Neural progenitor cell (in vitro differentiated cells): Measurements from ENCODE around the gene TCF7L2. TPM values are rescaled to one million over a fixed set of nuclear protein-coding genes. Genes with fewer than 3 reads are reported as not detected.

Experiments used
- DNase-seq: peaks from one replicate; pipeline ENCODE4 v3.0.0-alpha.2; 2016; ENCODE audit warnings: low spot score
- H2AFZ ChIP-seq: fragments of 200-600 bp; sonication (generic); replicated peaks from 2 replicates; pipeline ENCODE4 v1.6.1; 2016; ENCODE audit warnings: antibody characterized with exemption
- H3F3A ChIP-seq: fragments of 200-600 bp; sonication (generic); 2 replicates; pipeline ENCODE4 v1.6.1; 2016; ENCODE audit warnings: antibody characterized with exemption, low read depth
- H3K27ac ChIP-seq: fragments of 200-600 bp; sonication (generic); 2 replicates; pipeline ENCODE4 v1.5.1; 2016; ENCODE audit warnings: mild to moderate bottlenecking
- H3K27me3 ChIP-seq: fragments of 200-600 bp; sonication (generic); 2 replicates; pipeline ENCODE4 v1.6.1; 2016; ENCODE audit warnings: mild to moderate bottlenecking, moderate library complexity
- H3K36me3 ChIP-seq: fragments of 200-600 bp; sonication (generic); 2 replicates; pipeline ENCODE4 v1.5.1; 2016
- H3K4me1 ChIP-seq: fragments of 200-600 bp; sonication (generic); 2 replicates; pipeline ENCODE4 v1.6.1; 2016; ENCODE audit warnings: mixed run types
- H3K4me2 ChIP-seq: fragments of 200-600 bp; sonication (generic); 2 replicates; pipeline ENCODE4 v1.6.1; 2016
- H3K4me3 ChIP-seq: fragments of 200-600 bp; sonication (generic); 2 replicates; pipeline ENCODE4 v1.5.1; 2016
- H3K79me2 ChIP-seq: fragments of 200-600 bp; sonication (generic); 2 replicates; pipeline ENCODE4 v1.6.1; 2016; ENCODE audit warnings: low read depth
- H3K9ac ChIP-seq: fragments of 200-600 bp; sonication (generic); 2 replicates; pipeline ENCODE4 v1.6.1; 2016
- H3K9me3 ChIP-seq: fragments of 200-600 bp; sonication (generic); 2 replicates; pipeline ENCODE4 v1.5.1; 2016; ENCODE audit warnings: low read depth
- H4K20me1 ChIP-seq: fragments of 200-600 bp; sonication (generic); 2 replicates; pipeline ENCODE4 v1.6.1; 2016; ENCODE audit warnings: low read depth
- H3K27ac Mint-ChIP-seq: 3 replicates; pipeline ENCODE4 v1.8.0; 2021; ENCODE audit warnings: mixed read lengths
- H3K27me3 Mint-ChIP-seq: 2 replicates; pipeline ENCODE4 v1.8.0; 2022; ENCODE audit warnings: low read depth, mild to moderate bottlenecking, inconsistent platforms, moderate library complexity, mixed read lengths; ENCODE audit not compliant: insufficient read depth
- H3K36me3 Mint-ChIP-seq: 3 replicates; pipeline ENCODE4 v1.8.0; 2021; ENCODE audit warnings: mixed read lengths
- H3K4me1 Mint-ChIP-seq: 3 replicates; pipeline ENCODE4 v1.8.0; 2021; ENCODE audit warnings: mixed read lengths
- H3K4me3 Mint-ChIP-seq: 3 replicates; pipeline ENCODE4 v1.8.0; 2021; ENCODE audit warnings: mild to moderate bottlenecking, moderate library complexity, mixed read lengths
- H3K9me3 Mint-ChIP-seq: 3 replicates; pipeline ENCODE4 v1.8.0; 2020; ENCODE audit warnings: mixed read lengths
- CTCF ChIP-seq: fragments of 200-600 bp; sonication (generic); IDR thresholded peaks from 2 replicates; pipeline ENCODE4 v1.5.1; 2017; ENCODE audit warnings: antibody characterized with exemption, mild to moderate bottlenecking
- EZH2 ChIP-seq: fragments of 200-600 bp; sonication (generic); IDR thresholded peaks from 2 replicates; pipeline ENCODE4 v1.6.1; 2017; ENCODE audit warnings: antibody characterized with exemption, mild to moderate bottlenecking, moderate library complexity
- EZH2phosphoT487 ChIP-seq: fragments of 200-600 bp; sonication (generic); IDR thresholded peaks from 2 replicates; pipeline ENCODE4 v1.6.1; 2017; ENCODE audit warnings: antibody characterized with exemption
- total RNA-seq: library from RNA; depleted of rRNA; stranded (reverse); fragments of >200 nt; gene quantifications from 2 replicates; pipeline ENCODE4 v1.2.3, GENCODE V29; 2015; ENCODE audit warnings: low replicate concordance

Gene TCF7L2
- total RNA-seq, 1 donor from 2014 or later = 12.3 TPM

- no peak overlapping the region for H2AFZ ChIP-seq
- H3K4me1 Mint-ChIP-seq = peaks cover 34% of the 10 kb centered on the region
- no peak overlapping the region for H3K4me2 ChIP-seq
- no peaks in the 10 kb centered on the region for H3K36me3 ChIP-seq
- no peaks in the 10 kb centered on the region for H3K9me3 ChIP-seq
- TF ChIP-seq EZH2 (no peak), CTCF (no peak), EZH2phosphoT487 (no peak)
- peak overlapping the region; percentile 17 for H3K27ac ChIP-seq
- H3K27me3 Mint-ChIP-seq = peaks cover 3% of the 10 kb centered on the region
- H3K79me2 ChIP-seq = peaks cover 100% of the 10 kb centered on the region
- H4K20me1 ChIP-seq = peaks cover 90% of the 10 kb centered on the region
- no peaks in the 10 kb centered on the region for H3K9me3 Mint-ChIP-seq
- H3K4me3 Mint-ChIP-seq = no peak overlapping the region
- peaks cover 36% of the 10 kb centered on the region for H3K4me1 ChIP-seq
- peaks cover 11% of the 10 kb centered on the region for H3F3A ChIP-seq
- H3K4me3 ChIP-seq = no peak overlapping the region
- H3K27me3 ChIP-seq = no peaks in the 10 kb centered on the region
- H3K36me3 Mint-ChIP-seq = peaks cover 27% of the 10 kb centered on the region
- H3K9ac ChIP-seq = no peak overlapping the region
- H3K27ac Mint-ChIP-seq = peak overlapping the region; percentile 57
- DNase-seq = no peak
Observed at GRCh38 chr10:113000442-113000841, 50.4 kb downstream of the TCF7L2 start.

- no peak for TF ChIP-seq CTCF
- TF ChIP-seq EZH2phosphoT487 = no peak
- TF ChIP-seq EZH2 = no peak
- Histone ChIP-seq H3K9me3 (no peaks in the 10 kb centered on the region), H3K4me2 (no peak overlapping the region), H4K20me1 (peaks cover 90% of the 10 kb centered on the region), H3K79me2 (peaks cover 100% of the 10 kb centered on the region), H3K9ac (no peak overlapping the region), H3K27ac (peak overlapping the region; percentile 17), H3K36me3 (no peaks in the 10 kb centered on the region), H3K4me3 (no peak overlapping the region), H3K27me3 (no peaks in the 10 kb centered on the region), H3F3A (peaks cover 11% of the 10 kb centered on the region), H2AFZ (no peak overlapping the region), H3K4me1 (peaks cover 37% of the 10 kb centered on the region)
- no peak overlapping the region for H3K27ac Mint-ChIP-seq
- peaks cover 36% of the 10 kb centered on the region for H3K4me1 Mint-ChIP-seq
- peaks cover 3% of the 10 kb centered on the region for H3K27me3 Mint-ChIP-seq
- DNase-seq = peak; percentile 39
- peaks cover 25% of the 10 kb centered on the region for H3K36me3 Mint-ChIP-seq
- H3K9me3 Mint-ChIP-seq = no peaks in the 10 kb centered on the region
- H3K4me3 Mint-ChIP-seq = peak overlapping the region; percentile 22
Observed at GRCh38 chr10:113000876-113001598, 51.0 kb downstream of the TCF7L2 start.

- Histone ChIP-seq H3K79me2 (peaks cover 100% of the 10 kb centered on the region), H3K4me1 (peaks cover 37% of the 10 kb centered on the region), H3K27me3 (no peaks in the 10 kb centered on the region), H3F3A (peaks cover 11% of the 10 kb centered on the region), H3K4me2 (no peak overlapping the region), H3K9me3 (no peaks in the 10 kb centered on the region), H3K9ac (no peak overlapping the region), H2AFZ (no peak overlapping the region), H3K36me3 (no peaks in the 10 kb centered on the region), H4K20me1 (peaks cover 96% of the 10 kb centered on the region), H3K27ac (no peak overlapping the region), H3K4me3 (no peak overlapping the region)
- no peak for DNase-seq
- H3K36me3 Mint-ChIP-seq = peaks cover 21% of the 10 kb centered on the region
- peaks cover 3% of the 10 kb centered on the region for H3K27me3 Mint-ChIP-seq
- H3K4me3 Mint-ChIP-seq = peak overlapping the region; percentile 22
- peaks cover 37% of the 10 kb centered on the region for H3K4me1 Mint-ChIP-seq
- H3K27ac Mint-ChIP-seq = no peak overlapping the region
- H3K9me3 Mint-ChIP-seq = no peaks in the 10 kb centered on the region
- TF ChIP-seq CTCF = no peak
- no peak for TF ChIP-seq EZH2
- no peak for TF ChIP-seq EZH2phosphoT487
Observed at GRCh38 chr10:113001599-113002448, 51.8 kb downstream of the TCF7L2 start.
